Measurements from ENCODE around the gene CRIP1. TPM values are rescaled to one million over a fixed set of nuclear protein-coding genes. Genes with fewer than 3 reads are reported as not detected.

CRIP1 gene
- polyA plus RNA-seq, 1 donor from 2014 or later: 1,925 TPM

DNA sequence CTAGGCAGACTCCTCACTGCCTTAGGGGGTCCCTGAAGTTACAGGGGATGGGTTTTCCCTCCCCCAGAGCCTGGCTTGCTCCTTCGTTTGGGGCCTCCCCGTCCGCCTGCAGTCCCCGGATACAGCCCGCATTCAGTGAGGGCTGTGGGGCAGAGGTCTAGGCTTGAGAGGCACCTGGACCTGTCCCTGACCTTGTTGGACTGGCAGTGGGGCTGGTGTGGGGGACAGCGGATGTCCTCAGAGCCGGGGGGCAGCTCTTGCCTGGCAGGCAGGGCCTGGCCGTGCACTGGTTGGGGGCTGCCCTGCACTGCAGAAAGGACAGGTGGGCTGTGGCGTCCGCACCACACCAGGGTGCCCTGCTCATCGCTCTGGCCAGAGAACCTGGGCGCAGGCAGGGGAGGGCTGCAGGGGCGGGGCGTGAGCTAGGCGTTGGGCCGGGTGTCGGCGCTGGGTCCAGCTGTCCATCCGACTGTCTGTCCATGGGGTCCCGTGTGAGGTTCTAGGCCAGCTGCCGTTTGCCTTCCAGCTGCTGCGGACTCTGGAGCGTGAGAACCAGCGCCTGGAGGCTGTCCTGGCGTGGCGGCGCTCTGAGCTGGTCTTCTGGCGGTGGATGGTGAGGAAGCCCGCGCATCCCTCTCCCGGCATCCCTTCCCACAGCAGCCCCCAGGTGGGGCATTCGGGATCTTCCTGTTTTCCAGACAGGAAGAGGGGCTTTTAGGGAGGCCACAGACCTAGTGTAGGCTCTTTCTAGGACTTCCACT, 10.3 kb downstream of the CRIP1 start:
- Mint-ChIP-seq H3K27ac (peak overlapping the region in 2 of 3 donors; percentile 73 to 87), H3K27me3 (no peaks in the 10 kb centered on the region), H3K36me3 (peaks cover 3% of the 10 kb centered on the region), H3K9me3 (peaks cover 0 to 1% (median 0%) of the 10 kb centered on the region in 3 donors), H3K4me1 (no peaks in the 10 kb centered on the region), H3K4me3 (peak overlapping the region in 1 of 4 donors; percentile 67)

DNA sequence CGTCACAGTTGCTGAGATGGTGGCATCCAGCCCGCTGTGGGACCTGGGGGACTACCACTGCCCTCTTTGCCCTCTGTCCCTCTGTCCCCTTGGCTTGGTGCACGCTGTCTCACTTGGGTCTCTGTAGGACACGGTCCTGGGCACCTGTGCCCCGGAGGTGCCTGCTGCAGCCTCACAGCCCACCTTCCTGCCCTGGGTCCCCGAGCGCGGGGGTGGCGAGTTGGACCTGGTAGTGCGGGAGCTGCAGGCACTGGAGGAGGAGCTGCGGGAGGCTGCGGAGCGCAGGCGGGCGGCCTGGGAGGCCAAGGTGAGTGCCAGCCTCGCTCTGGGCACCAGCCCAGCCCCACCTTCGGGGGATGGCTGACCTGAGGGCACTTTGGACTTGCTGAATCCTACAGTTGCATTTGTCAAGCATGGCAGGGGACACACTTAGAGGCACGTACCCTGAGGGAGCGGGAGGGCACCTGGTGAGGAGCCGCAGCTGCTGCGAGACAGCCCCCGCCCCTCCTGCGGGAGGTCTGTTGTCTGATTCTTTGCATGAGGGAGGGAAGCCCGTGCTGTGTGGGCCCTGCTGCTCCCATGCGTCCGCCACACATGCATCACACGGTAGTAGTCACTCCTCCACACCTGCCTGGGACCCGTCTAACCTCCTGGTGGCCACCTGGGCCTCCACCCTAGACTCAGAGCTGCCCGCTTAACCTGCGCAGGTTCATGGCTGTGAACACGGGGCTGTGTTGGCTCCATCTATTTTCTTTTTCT, 11.2 kb downstream of the CRIP1 start:
- Mint-ChIP-seq H3K27ac (peak overlapping the region in 2 of 3 donors; percentile 73 to 87), H3K36me3 (peaks cover 3% of the 10 kb centered on the region), H3K27me3 (peaks cover 4% of the 10 kb centered on the region), H3K4me3 (peak overlapping the region in 2 of 4 donors; percentile 14 to 23), H3K9me3 (peaks cover 0 to 1% (median 0%) of the 10 kb centered on the region in 3 donors), H3K4me1 (peaks cover 0 to 1% (median 0%) of the 10 kb centered on the region in 3 donors)

DNA sequence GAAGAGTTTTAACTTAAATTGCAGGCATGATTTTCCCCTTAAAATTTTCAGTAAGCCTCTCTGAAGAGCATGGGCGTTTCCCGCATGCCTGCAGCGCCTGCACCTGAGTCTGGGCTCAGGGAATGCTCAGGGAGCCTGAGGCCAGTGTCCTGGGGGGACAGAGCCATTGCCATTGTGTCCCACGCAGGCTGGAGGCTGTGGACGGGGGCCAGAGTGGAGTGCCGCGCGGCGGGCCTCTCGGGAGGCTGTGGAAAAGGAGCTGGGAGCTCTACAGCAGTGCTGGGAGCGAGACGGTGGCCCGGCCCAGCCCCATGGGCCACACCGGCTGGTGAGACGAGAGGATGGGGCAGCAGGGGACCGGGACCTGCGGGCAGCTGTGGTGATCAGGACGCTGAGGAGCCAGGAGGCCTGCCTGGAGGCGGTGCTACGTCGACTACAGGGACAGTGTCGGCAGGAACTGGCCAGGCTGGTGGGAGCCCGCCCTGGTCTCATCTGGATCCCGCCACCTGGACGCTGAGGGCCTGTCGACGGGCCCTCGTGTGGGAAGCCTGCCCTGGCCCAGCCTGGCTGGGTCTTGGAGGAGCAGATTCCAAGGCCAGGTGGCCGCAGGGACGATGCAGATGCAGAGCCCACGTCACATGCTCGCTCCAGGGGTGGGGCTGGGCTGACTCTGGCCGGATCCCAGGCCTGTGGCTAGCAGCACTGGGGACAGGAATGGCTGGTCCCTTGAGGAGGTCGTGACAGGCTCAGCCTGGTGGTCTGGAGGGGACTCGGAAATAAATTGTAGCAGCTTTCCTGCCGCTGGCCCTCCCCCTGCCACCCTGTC, 12.0 kb downstream of the CRIP1 start:
- Mint-ChIP-seq H3K27me3 (peaks cover 4% of the 10 kb centered on the region), H3K9me3 (peaks cover 0 to 1% (median 0%) of the 10 kb centered on the region in 3 donors), H3K4me3 (peak overlapping the region in 1 of 4 donors; percentile 53), H3K4me1 (peaks cover 0 to 1% (median 0%) of the 10 kb centered on the region in 3 donors), H3K27ac (peak overlapping the region in 1 of 3 donors; percentile 87), H3K36me3 (peaks cover 3% of the 10 kb centered on the region)

DNA sequence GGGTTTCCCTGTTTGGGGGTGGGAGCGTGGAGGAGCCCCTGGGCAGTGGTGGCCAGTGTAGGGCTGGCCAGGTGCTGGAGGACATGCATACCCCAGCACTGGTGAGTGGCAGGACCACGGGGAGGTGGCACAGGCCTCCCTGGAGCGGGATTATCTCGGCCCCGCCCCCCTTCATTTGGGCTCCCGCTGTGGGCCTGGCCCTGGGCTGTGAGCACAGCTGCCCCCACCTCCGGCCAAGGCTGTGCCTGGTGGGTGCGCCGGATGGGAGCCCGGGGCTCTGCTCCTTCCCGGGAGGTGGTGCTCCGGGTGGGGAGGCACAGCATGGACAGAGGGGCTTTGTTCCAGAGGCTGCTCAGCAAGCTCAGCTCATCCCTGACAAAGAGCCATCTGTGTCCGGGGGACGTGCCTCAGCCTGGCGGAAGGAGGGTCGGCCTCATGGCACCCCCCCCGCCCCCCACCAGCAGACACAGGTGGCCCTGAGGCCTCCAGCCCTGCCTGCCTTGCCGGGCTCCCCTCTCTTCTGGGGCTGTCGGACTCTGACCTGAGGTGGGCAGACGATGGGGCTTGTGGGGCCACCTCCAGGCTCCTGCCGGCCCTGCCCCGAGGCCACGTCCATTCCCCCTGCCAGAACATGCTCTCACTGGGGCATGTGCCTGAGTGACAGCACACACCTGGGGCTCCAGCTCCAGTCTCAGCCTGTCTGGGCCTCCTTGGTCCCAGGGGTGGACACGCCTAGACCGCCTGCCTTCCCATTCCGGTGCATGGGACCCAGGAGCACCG, 12.8 kb downstream of the CRIP1 start:
- H3K4me1 Mint-ChIP-seq: peaks cover 0 to 1% (median 0%) of the 10 kb centered on the region in 3 donors
- peaks cover 4% of the 10 kb centered on the region for H3K27me3 Mint-ChIP-seq
- H3K36me3 Mint-ChIP-seq: peaks cover 3% of the 10 kb centered on the region
- H3K9me3 Mint-ChIP-seq: peaks cover 0 to 1% (median 0%) of the 10 kb centered on the region in 3 donors
- H3K27ac Mint-ChIP-seq: peak overlapping the region in 1 of 3 donors; percentile 91
- H3K4me3 Mint-ChIP-seq: peak overlapping the region in 1 of 4 donors; percentile 53

DNA sequence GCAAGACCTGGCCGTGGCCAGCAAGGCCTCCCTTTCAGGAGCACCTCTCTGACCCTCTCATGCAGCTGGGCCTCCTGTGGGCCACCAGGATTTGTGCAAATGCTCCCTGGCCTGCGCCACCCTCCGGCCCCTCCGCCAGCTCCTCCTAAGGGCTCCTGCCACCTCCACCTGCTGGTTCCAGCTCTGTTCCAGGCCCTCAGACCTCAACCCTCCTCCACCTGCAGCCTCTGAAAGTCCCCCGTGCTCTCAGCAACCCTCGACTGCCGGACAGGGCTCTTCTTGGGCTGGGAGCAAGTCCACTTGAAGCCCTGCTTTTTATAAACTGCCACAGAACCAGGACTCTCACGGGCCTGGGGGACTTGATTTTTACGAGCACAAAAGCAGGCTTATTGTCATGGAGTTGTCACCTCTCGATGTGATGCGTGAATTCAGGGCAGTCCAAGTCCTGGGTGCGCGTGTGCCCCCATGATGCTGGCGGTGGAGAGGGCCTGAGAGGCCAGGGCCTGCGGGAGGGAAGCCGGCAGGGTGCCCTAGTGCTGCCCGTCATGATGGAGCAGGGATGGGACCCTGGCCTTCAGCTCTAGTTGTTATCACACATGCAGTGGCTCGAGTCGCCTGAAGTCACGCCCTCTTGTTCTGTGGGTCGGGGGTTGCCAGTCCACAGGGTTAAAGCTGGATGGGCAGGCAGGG, 13.5 kb downstream of the CRIP1 start:
- peak overlapping the region in 2 of 3 donors; percentile 91 to 93 for H3K27ac Mint-ChIP-seq
- H3K4me3 Mint-ChIP-seq: peak overlapping the region in 1 of 4 donors; percentile 52

DNA sequence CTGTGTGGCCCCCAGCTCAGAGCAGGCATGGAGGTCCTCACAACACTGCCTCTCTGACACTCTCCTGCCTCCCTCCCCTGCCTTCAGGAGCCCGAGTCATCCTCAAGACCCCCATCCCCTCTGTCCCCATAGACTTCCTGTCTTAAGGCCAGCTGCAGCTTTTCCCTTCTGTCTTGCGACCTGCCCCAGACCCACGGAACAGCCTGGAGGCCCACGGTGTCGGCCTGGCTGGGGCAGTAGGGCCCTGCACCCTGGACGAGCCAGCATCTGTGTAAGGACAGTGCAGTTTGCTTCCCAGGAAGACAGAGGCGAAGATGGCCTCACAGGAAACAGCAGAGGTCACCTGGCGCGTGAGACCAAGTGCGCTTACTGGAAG, 14.0 kb downstream of the CRIP1 start:
- Mint-ChIP-seq H3K4me1 (peaks cover 0 to 1% (median 0%) of the 10 kb centered on the region in 3 donors), H3K36me3 (peaks cover 3% of the 10 kb centered on the region), H3K9me3 (peaks cover 0 to 1% (median 0%) of the 10 kb centered on the region in 3 donors), H3K27me3 (peaks cover 4% of the 10 kb centered on the region), H3K27ac (peak overlapping the region in 2 of 3 donors; percentile 91 to 93), H3K4me3 (peak overlapping the region in 1 of 4 donors; percentile 63)

More for the DNA sequence above, 13.5 kb downstream of the CRIP1 start:
- Mint-ChIP-seq H3K9me3 (peaks cover 0 to 1% (median 0%) of the 10 kb centered on the region in 3 donors), H3K36me3 (peaks cover 3% of the 10 kb centered on the region), H3K4me1 (peaks cover 0 to 1% (median 0%) of the 10 kb centered on the region in 3 donors), H3K27me3 (peaks cover 4% of the 10 kb centered on the region)

DNA sequence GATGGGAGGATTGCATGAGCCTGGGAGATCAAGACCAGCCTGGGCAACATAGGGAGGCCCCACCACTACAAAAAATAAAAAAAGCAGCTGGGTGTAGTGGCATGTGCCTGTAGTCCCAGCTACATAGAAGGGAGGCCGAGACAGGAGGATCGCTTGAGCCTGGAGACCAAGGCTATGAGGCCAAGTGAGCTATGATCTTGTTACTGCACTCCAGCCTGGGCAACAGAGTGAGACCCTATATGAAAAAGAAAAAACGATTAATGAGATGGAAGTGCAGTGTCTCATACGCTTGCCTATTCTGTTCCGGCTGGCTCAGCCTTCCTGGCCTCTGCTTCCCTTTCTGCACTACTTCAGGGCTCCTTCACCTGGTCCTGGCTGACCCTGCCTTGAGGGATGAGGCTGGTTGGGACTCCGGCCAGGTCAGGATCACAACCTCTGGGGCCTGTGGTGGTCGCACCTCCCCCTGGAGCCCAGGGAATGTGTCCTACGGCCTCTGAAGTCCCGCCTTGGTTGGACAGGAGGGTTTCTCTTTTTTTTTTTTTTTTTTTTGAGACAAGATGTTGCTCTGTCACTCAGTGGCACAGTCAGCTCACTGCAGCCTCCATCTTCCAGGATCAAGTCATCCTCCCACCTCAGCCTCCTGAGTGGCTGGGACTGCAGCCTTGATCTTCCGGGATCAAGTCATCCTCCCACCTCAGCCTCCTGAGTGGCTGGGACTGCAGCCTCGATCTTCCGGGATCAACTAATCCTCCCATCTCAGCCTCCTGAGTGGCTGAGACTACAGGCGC, 15.0 kb downstream of the CRIP1 start:
- H3K27me3 Mint-ChIP-seq: peaks cover 4% of the 10 kb centered on the region

DNA sequence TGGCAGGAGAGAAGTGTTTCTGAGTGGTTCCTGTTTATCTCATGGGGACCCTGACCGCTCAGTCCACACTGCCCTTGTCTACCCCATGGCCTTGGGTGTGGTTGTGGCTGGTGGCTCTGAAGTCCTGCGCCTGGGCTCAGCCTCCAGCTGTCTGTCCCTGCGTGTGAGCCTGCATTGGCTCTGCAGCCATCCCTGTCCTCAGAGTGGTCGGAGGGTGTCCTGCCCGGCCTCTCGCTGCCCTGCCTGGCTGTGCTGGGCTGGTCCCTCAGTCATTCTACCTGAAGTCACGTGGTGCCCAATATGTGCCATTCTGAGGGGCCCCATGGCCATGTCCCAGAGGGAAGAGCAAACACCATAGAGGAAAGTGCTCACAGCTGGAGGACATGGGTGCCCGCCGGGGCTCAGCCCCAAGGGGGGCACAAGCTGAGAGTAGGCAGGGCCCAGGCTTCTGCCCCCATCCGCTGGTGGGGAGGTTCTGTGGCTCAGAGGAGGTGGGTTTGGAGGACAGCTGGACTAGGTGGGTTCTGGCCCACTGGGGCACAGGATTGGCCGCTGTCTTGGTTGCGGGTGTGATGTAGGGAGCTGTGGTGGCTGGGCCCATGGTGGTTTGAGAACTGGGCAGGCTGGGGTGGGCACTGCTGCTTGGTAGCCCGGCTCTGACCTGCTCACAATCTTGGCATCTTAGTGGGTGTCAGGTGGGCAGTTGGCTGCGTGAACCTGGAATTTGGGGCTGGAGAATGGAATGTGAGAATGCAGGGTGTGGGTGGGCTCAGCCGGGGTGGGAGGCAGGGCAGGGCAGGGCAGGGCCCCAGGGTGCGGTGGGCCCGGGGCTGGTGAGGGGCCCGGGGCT, 16.0 kb downstream of the CRIP1 start:
- Mint-ChIP-seq H3K36me3 (peaks cover 3% of the 10 kb centered on the region), H3K27ac (peak overlapping the region; percentile 26 to 91 (median 27))

More for the DNA sequence above, 15.0 kb downstream of the CRIP1 start:
- Mint-ChIP-seq H3K4me1 (peaks cover 0 to 1% (median 0%) of the 10 kb centered on the region in 3 donors), H3K9me3 (peaks cover 0 to 1% (median 0%) of the 10 kb centered on the region in 3 donors), H3K36me3 (peaks cover 3% of the 10 kb centered on the region), H3K27ac (peak overlapping the region in 2 of 3 donors; percentile 59 to 91), H3K4me3 (no peak overlapping the region)

DNA sequence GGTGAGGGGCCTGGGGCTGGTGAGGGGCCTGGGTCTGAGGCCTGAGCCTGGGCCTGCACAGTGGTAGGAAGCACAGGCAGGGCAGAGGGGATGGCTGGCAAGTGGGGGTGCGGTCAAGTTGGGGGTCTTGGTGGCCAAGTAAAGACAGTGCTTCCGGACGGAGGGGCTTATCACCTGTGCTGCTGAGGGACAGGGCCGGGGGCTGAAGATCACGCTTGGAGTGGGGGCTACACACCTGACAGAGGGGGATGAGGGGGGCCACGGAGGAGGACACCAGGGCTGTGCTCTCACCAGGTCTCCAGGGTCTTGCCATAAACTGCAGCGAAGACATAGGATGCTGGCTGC, 16.6 kb downstream of the CRIP1 start:
- peaks cover 1% of the 10 kb centered on the region for H3K36me3 Mint-ChIP-seq
- peak overlapping the region; percentile 59 to 93 (median 91) for H3K27ac Mint-ChIP-seq
- H3K9me3 Mint-ChIP-seq: peaks cover 0 to 1% (median 0%) of the 10 kb centered on the region in 3 donors
- H3K27me3 Mint-ChIP-seq: peaks cover 8% of the 10 kb centered on the region
- peaks cover 0 to 3% (median 0%) of the 10 kb centered on the region in 3 donors for H3K4me1 Mint-ChIP-seq
- H3K4me3 Mint-ChIP-seq: peak overlapping the region in 1 of 4 donors; percentile 35

More for the DNA sequence above, 16.0 kb downstream of the CRIP1 start:
- Mint-ChIP-seq H3K9me3 (peaks cover 0 to 1% (median 0%) of the 10 kb centered on the region in 3 donors), H3K27me3 (peaks cover 4% of the 10 kb centered on the region), H3K4me3 (peak overlapping the region in 2 of 4 donors; percentile 24 to 66), H3K4me1 (peaks cover 0 to 3% (median 0%) of the 10 kb centered on the region in 3 donors)

DNA sequence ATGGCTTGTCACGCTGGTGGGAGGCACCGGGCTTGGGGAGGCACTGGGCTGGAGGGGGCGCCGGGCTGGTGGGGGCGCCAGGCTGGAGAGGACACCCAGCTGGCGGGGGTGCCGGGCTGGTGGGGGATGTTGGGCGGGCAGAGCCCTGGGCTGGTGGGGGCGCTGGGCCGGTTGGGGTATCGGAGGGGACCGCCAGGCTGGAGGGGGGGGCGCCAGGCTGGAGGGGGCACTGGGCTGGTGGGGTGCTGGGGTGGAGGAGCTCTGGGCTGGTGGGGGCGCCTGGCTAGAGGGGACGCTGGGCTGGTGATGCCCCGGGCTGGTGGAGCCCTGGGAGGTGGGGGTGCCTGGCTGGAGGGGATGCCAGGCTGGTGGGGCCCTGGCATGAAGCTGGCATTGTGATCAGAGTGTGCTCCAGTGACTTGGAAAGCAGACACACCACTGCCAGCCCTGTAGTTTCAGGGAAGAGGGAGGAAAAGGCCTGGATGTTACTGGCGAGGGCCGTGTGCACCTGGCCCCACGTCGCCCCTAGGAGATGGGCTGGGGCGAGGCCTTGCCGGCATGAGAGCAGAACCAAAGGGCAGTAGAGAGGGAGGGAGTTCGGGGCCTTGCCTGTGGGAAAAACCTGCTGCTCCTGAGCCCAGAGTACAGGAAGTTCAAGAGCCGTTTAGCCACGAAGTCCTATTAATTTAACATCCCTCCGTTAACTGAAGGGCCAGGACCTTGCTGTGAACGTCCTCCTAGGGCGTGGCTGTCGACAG, 17.4 kb downstream of the CRIP1 start:
- Mint-ChIP-seq H3K9me3 (peaks cover 0 to 1% (median 0%) of the 10 kb centered on the region in 3 donors), H3K27me3 (peaks cover 11% of the 10 kb centered on the region), H3K27ac (peak overlapping the region in 2 of 3 donors; percentile 91 to 93), H3K36me3 (no peaks in the 10 kb centered on the region), H3K4me1 (peaks cover 0 to 3% (median 0%) of the 10 kb centered on the region in 3 donors), H3K4me3 (no peak overlapping the region)

DNA sequence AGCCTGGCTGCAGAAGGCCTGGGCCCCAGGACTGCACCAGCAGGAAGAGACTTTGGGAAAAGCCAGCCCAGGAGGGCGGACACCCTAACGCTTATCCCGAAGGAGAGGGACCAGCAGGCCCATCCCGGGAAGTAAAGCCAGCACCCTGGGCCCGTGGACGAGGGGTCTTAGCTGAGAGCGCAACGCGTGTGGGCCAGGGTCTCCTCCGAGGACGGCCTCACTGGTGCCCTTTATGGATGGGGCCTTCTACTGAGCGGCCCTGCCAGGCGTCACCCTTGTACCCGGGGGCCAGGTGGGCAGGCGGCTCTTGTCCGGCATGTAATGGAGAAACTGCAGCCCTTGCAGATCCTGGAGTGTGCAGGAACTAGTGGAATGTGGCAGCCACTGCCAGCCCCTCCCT, 18.4 kb downstream of the CRIP1 start:
- H3K4me3 Mint-ChIP-seq: no peak overlapping the region
- peak overlapping the region in 2 of 3 donors; percentile 28 to 57 for H3K27ac Mint-ChIP-seq
- H3K36me3 Mint-ChIP-seq: no peaks in the 10 kb centered on the region
- peaks cover 0 to 3% (median 0%) of the 10 kb centered on the region in 3 donors for H3K4me1 Mint-ChIP-seq
- H3K9me3 Mint-ChIP-seq: peaks cover 0 to under 1% (median 0%) of the 10 kb centered on the region in 3 donors
- H3K27me3 Mint-ChIP-seq: peaks cover 11% of the 10 kb centered on the region

All from IgD-negative memory B cell (primary cell).